ENCODE data around the gene WDR53. TPM values are rescaled to one million over a fixed set of nuclear protein-coding genes. Genes with fewer than 3 reads are reported as not detected.

WDR53 gene
- total RNA-seq, 4 donors from 2014 or later: 1.6 to 14.2 (median 4.6) TPM; not detected in 1

DNA sequence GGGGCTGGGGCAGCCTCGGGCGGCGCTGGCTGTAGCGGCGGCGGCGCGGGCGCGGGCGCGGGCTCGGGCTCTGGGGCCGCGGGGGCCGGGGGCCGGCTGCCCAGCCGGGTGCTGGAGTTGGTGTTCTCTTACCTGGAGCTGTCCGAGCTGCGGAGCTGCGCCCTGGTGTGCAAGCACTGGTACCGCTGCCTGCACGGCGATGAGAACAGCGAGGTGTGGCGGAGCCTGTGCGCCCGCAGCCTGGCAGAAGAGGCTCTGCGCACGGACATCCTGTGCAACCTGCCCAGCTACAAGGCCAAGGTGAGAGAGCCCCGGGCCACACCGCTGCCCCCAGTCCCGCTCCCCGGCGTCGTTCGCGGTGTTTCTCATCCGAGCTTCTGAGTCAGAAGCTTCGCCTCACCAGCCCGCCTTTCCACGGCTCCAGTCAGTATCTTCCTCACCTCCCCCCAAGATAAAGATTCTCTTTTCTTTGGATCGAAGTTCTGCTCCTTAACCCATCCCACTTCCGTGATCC is 706 bp upstream of the WDR53 start:
- DNase-seq: peak; percentile 56
- H3K4me1 ChIP-seq: peaks cover 18 to 33% (median 22%) of the 10 kb centered on the region in 4 donors
- in situ Hi-C loops (cut with MboI; ENCODE audit: low pct_ligation_motif_present in 1 of 4, low pct_unique_long_range_greater_than_20kb in 1 of 4, low sequenced_read_pairs in 3 of 4): no loop called here
- TF ChIP-seq EP300 (IDR thresholded peaks at IDR 0.05; ENCODE audit: low read depth): no peak
- no peak for TF ChIP-seq CTCF (IDR thresholded peaks at IDR 0.05)
- no peak for TF ChIP-seq POLR2A (IDR thresholded peaks at IDR 0.05)
- TF ChIP-seq POLR2AphosphoS5 (IDR thresholded peaks at IDR 0.05): no peak
- H3K9me3 ChIP-seq: no peaks in the 10 kb centered on the region
- WGBS, 2 donors (ENCODE audit: low coverage in 1 of 2): 0 to 1% methylated on average over 12 to 25 of the region's 44 CpGs
- H3K36me3 ChIP-seq: no peaks in the 10 kb centered on the region
- intact Hi-C loops (cut with DNase I; ENCODE audit: low total_unique reads): no loop called here
- H3K27me3 ChIP-seq: no peaks in the 10 kb centered on the region
- H3K27ac ChIP-seq: peak overlapping the region; percentile 86 to 98 (median 95)
- H3K4me3 ChIP-seq: peak overlapping the region; percentile 73 to 100 (median 96)

- Histone ChIP-seq H3K27me3 (no peaks in the 10 kb centered on the region), H3K4me3 (no peak overlapping the region), H3K27ac (no peak overlapping the region), H3K4me1 (peaks cover 6 to 12% (median 9%) of the 10 kb centered on the region in 4 donors), H3K36me3 (no peaks in the 10 kb centered on the region), H3K9me3 (no peaks in the 10 kb centered on the region)
- DNase-seq: no peak
- TF ChIP-seq POLR2AphosphoS5 (IDR thresholded peaks at IDR 0.05) (no peak), POLR2A (IDR thresholded peaks at IDR 0.05) (no peak), CTCF (IDR thresholded peaks at IDR 0.05) (no peak), EP300 (IDR thresholded peaks at IDR 0.05; ENCODE audit: low read depth) (no peak)
- intact Hi-C loops (cut with DNase I; ENCODE audit: low total_unique reads): no loop called here
- in situ Hi-C loops (cut with MboI; ENCODE audit: low pct_ligation_motif_present in 1 of 4, low pct_unique_long_range_greater_than_20kb in 1 of 4, low sequenced_read_pairs in 3 of 4): no loop called here
- 80 to 81% methylated on average over 8 to 9 of the region's 9 CpGs for WGBS, 2 donors (ENCODE audit: low coverage in 1 of 2)
Measured at GRCh38 chr3:196563721-196564225, 4.6 kb downstream of the WDR53 start.

DNA sequence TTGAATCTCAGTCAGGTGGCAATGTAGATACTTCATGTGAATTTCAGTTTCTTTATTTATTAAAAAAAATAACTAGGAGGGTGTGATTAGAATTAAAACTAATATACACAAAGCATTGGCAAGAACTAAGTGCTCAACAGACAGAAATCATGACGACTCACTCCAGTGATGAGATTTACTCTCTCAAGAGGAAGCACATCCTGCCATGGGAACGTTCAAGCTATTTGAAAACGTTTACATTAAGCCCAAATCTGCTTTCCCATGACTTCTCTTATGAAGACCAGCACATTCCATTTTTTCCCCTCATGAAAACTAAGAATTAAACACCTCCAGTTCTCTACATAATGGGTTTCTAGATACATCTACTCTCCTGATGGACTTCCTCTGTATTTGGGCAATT is 8.5 kb downstream of the WDR53 start:
- no peaks in the 10 kb centered on the region for H3K9me3 ChIP-seq
- 38 to 64% methylated on average over 3 of the region's 3 CpGs for WGBS, 2 donors (ENCODE audit: low coverage in 1 of 2)
- no peak for TF ChIP-seq POLR2A (IDR thresholded peaks at IDR 0.05)
- H3K4me1 ChIP-seq: no peaks in the 10 kb centered on the region
- DNase-seq: no peak
- H3K27me3 ChIP-seq: no peaks in the 10 kb centered on the region
- intact Hi-C loops (cut with DNase I; ENCODE audit: low total_unique reads) (no loop called here), in situ Hi-C loops (cut with MboI; ENCODE audit: low pct_ligation_motif_present in 1 of 4, low pct_unique_long_range_greater_than_20kb in 1 of 4, low sequenced_read_pairs in 3 of 4) (no loop called here)
- H3K27ac ChIP-seq: no peak overlapping the region
- no peak overlapping the region for H3K4me3 ChIP-seq
- H3K36me3 ChIP-seq: no peaks in the 10 kb centered on the region

DNA sequence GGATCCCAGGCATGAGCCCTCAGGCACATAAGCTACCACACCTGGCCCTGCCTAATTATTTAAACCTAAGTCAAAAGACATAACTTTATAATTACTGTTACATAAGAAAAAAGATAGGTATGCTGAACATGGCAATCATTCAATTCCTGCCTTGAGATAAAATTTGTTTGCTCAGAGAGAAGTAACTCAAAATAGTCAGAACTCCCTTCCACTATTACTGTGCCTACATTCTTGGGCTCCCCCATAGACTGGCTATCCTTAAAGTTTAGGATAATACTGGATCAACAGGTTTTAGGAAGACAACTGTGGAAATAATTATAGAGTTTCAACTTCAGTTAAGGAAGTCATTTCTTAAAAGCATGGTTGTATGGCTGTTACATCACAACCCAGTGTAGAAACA is 9.9 kb downstream of the WDR53 start:
- Histone ChIP-seq H3K9me3 (no peaks in the 10 kb centered on the region), H3K36me3 (no peaks in the 10 kb centered on the region), H3K4me1 (no peaks in the 10 kb centered on the region), H3K27ac (no peak overlapping the region), H3K27me3 (no peaks in the 10 kb centered on the region), H3K4me3 (no peak overlapping the region)
- no peak for DNase-seq
- in situ Hi-C loops (cut with MboI; ENCODE audit: low pct_ligation_motif_present in 1 of 4, low pct_unique_long_range_greater_than_20kb in 1 of 4, low sequenced_read_pairs in 3 of 4): no loop called here
- TF ChIP-seq POLR2AphosphoS5 (IDR thresholded peaks at IDR 0.05) (no peak), POLR2A (IDR thresholded peaks at IDR 0.05) (no peak), CTCF (IDR thresholded peaks at IDR 0.05) (no peak), EP300 (IDR thresholded peaks at IDR 0.05; ENCODE audit: low read depth) (no peak)
- intact Hi-C loops (cut with DNase I; ENCODE audit: low total_unique reads): no loop called here

DNA sequence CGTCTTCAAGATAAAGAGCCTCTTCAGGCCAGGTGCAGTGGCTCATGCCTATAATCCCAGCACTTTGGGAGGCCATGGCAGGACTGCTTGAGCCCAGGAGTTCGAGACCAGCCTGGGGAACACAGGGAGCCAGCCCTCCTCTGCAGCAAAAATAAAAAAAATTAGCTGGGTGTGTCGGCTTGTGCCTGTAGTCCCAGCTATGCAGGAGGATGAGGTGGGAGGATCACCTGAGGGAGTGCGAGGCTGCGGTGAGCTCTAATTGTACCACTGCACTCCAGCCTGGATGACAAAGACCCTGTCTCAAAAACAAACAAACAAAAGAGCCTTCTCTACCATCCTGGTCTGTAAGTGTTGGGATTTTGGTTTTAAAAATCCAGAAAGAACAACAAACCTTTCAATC is 11.1 kb downstream of the WDR53 start:
- no peak for DNase-seq
- H3K4me3 ChIP-seq: no peak overlapping the region
- H3K27me3 ChIP-seq: no peaks in the 10 kb centered on the region
- no peaks in the 10 kb centered on the region for H3K36me3 ChIP-seq
- no peaks in the 10 kb centered on the region for H3K4me1 ChIP-seq
- no peak overlapping the region for H3K27ac ChIP-seq
- WGBS, 2 donors (ENCODE audit: low coverage in 1 of 2): 53 to 92% methylated on average over 2 to 5 of the region's 5 CpGs
- in situ Hi-C loops (cut with MboI; ENCODE audit: low pct_ligation_motif_present in 1 of 4, low pct_unique_long_range_greater_than_20kb in 1 of 4, low sequenced_read_pairs in 3 of 4) (no loop called here), intact Hi-C loops (cut with DNase I; ENCODE audit: low total_unique reads) (no loop called here)
- H3K9me3 ChIP-seq: no peaks in the 10 kb centered on the region
- no peak for TF ChIP-seq EP300 (IDR thresholded peaks at IDR 0.05; ENCODE audit: low read depth)
- TF ChIP-seq POLR2A (IDR thresholded peaks at IDR 0.05): no peak
- TF ChIP-seq CTCF (IDR thresholded peaks at IDR 0.05): no peak
- TF ChIP-seq POLR2AphosphoS5 (IDR thresholded peaks at IDR 0.05): no peak

Measured in transverse colon (tissue), 4 donors.